ENCODE measurements around the gene TOR1AIP1. TPM values are rescaled to one million over a fixed set of nuclear protein-coding genes. Genes with fewer than 3 reads are reported as not detected.
A peak's percentile ranks its signal among the peaks of the same experiment; 100 is the strongest.

Gene TOR1AIP1
- total and polyA plus RNA-seq, 3 donors from 2014 or later, result 62.7 to 72.3 (median 63.7) TPM

DNA sequence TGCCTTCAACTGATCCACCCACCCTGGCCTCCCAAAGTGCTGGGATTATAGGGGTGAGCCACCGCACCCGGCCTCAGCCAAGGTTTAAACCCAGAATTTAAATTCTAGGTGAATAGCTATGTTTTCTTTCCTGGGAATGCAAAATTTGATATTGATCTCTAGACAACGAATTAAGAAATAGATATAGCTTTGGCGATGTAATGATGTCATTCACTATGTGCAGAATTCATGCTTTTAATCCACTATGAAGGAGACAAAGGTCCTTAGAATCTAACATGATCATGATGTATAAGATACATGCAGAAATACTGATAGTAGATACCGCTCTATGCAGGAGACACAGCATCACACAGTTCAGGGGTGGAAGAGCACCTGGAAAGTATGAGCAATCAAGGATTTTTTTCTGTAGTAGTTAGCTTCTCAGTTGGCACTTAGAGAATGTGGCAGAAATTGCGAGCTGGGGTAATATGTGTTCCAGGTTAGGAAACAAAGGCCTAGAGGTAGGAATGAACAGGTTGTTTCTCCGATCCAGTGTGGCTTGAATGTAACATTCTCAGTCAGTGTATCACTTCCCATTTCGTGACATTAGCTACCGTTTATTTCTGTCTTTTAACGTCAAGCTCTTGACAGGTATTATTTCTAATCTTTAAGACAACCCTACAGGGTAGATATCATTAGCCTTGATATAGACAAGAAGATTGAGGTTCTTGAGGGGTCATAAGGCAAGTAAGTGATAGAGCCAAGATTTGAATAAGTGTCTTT, 69.5 kb downstream of the TOR1AIP1 start:
- Histone ChIP-seq H3K27ac (no peak overlapping the region), H3K4me3 (no peak overlapping the region), H3K27me3 (no peaks in the 10 kb centered on the region), H3K4me1 (peaks cover 10% of the 10 kb centered on the region), H3K36me3 (ENCODE audit: low read depth, missing control alignments) (no peaks in the 10 kb centered on the region), H3K9me3 (no peaks in the 10 kb centered on the region)
- 89 to 91% methylated on average over 10 of the region's 10 CpGs for WGBS, 2 donors
- intact Hi-C loops (cut with DNase I; ENCODE audit: low total_unique reads), result loop anchor here (10.0 kb wide), 1 partner anchor 67 kb away; the partner anchor contains the start of gene TOR1AIP1
- no peak for DNase-seq
- no peak for TF ChIP-seq POLR2A (IDR thresholded peaks at IDR 0.05)
- TF ChIP-seq, protein P1, sequence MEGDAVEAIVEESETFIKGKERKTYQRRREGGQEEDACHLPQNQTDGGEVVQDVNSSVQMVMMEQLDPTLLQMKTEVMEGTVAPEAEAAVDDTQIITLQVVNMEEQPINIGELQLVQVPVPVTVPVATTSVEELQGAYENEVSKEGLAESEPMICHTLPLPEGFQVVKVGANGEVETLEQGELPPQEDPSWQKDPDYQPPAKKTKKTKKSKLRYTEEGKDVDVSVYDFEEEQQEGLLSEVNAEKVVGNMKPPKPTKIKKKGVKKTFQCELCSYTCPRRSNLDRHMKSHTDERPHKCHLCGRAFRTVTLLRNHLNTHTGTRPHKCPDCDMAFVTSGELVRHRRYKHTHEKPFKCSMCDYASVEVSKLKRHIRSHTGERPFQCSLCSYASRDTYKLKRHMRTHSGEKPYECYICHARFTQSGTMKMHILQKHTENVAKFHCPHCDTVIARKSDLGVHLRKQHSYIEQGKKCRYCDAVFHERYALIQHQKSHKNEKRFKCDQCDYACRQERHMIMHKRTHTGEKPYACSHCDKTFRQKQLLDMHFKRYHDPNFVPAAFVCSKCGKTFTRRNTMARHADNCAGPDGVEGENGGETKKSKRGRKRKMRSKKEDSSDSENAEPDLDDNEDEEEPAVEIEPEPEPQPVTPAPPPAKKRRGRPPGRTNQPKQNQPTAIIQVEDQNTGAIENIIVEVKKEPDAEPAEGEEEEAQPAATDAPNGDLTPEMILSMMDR (IDR thresholded peaks at IDR 0.05), result no peak

DNA sequence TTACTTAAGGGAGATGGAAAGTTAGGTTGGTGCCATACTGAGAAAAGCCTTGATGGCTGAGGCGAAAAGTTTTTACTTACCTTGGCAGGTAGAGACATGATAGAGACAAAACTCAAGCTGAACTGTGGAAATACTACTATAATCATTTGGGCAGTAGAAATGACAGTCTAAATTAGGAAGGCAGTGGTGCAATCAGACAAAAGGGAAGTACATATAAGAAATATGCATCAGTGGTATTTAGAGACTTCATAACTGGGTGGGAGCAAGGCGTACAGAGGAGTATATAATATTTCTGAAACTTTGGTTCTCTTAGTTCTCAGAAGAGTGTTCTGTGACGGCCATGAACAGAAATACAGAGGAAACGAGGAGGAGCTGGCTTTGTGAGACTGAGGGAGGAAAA, 70.1 kb downstream of the TOR1AIP1 start:
- H3K4me3 ChIP-seq, result no peak overlapping the region
- H3K4me1 ChIP-seq, result peaks cover 14% of the 10 kb centered on the region
- H3K9me3 ChIP-seq, result no peaks in the 10 kb centered on the region
- no peaks in the 10 kb centered on the region for H3K36me3 ChIP-seq (ENCODE audit: low read depth, missing control alignments)
- intact Hi-C loops (cut with DNase I; ENCODE audit: low total_unique reads), result loop anchor here (10.0 kb wide), 1 partner anchor 67 kb away; the partner anchor contains the start of gene TOR1AIP1
- no peak overlapping the region for H3K27ac ChIP-seq
- TF ChIP-seq POLR2A (IDR thresholded peaks at IDR 0.05), result no peak
- TF ChIP-seq, protein P1 (IDR thresholded peaks at IDR 0.05), result no peak
- DNase-seq, result no peak
- H3K27me3 ChIP-seq, result no peaks in the 10 kb centered on the region
- 72 to 73% methylated on average over 4 of the region's 4 CpGs for WGBS, 2 donors

DNA sequence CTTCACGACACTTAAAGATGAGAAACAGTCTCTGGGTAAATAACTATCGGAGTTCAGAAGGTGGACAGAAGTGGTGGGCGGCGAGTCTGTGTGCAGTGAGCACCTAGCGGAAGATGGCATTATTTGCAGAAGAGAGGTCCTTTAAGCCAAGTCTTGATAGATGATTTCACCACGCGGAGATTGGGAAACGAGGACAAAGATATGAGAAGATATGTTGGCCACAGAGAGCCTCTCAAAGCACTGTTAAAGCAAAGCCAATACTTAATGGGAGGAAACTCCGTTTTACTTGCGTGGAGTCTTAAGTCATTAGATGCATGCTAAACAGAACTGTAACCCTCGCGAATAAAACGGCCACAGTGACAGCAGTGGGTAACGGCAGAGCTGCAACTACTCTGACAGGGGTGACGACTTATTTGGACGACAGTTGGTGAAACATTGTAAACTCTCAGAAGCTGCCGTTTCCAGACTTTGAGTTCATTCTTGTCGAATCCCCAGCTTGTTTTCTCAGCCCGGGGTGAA, 71.9 kb downstream of the TOR1AIP1 start:
- H3K9me3 ChIP-seq, result no peaks in the 10 kb centered on the region
- DNase-seq, result peak; percentile 40
- H3K27me3 ChIP-seq, result no peaks in the 10 kb centered on the region
- H3K4me1 ChIP-seq, result peaks cover 14% of the 10 kb centered on the region
- TF ChIP-seq, protein P1 (IDR thresholded peaks at IDR 0.05), result peak in 1 of 3 experiments; percentile 10
- no peak for TF ChIP-seq POLR2A (IDR thresholded peaks at IDR 0.05)
- peak overlapping the region; percentile 88 to 97 for H3K4me3 ChIP-seq
- no peaks in the 10 kb centered on the region for H3K36me3 ChIP-seq (ENCODE audit: low read depth, missing control alignments)
- WGBS, 2 donors, result 0 to 1% methylated on average over 19 of the region's 19 CpGs
- H3K27ac ChIP-seq, result peak overlapping the region; percentile 92 to 96
- intact Hi-C loops (cut with DNase I; ENCODE audit: low total_unique reads), result loop anchor here (10.0 kb wide), 1 partner anchor 69 kb away; the partner anchor contains the start of gene TOR1AIP1

DNA sequence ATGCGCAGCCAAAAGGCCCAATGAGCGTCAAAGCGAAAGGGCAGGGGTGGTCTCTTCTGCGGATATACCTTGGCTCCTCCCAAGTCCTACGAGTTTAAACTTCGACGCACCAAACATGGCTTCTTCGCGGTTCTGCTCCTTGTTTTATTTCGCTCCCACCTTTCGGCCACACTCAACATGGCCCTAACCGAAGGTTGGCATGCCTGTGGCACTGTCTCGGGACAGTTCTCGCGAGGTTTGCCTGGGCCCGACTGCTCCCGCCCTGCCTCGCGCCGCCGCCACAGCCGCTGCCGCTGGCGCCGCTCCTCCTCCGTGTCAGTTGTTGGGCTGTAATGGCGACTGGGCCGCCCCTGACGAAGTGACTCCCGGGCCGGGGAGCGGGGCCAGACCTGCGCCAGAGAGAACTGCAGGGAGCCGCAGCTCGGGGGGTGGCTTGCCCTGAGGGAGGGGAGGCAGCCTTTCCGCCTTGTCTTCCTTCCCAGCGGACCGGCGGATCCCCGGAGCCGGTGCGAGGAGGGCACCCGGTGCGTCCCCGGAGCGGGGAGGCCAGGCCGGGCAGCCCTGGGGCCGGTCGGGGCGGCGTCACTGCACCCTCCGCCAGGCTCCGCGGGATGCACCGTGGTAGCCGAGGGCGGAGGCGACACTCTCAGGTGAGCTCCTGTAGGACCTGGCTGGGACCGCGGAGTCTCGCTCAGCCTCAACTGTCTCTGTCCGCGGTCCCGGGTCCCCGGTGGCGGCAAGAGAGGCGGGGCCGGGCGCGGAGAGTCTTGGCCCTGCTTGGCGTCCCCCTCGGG, 72.6 kb downstream of the TOR1AIP1 start, which contains the start of gene CEP350:
CEP350 (plus strand) TSS at position 318 of the 794 bp plus-strand sequence. CDS start 31,372 bp downstream, outside the sequence.
- peak; percentile 98 for DNase-seq
- Histone ChIP-seq H3K27me3 (no peaks in the 10 kb centered on the region), H3K4me1 (peaks cover 14% of the 10 kb centered on the region), H3K4me3 (peak within 1 kb of the TSS; percentile 88 to 97), H3K9me3 (no peaks in the 10 kb centered on the region), H3K27ac (peak within 1 kb of the TSS; percentile 92 to 96), H3K36me3 (ENCODE audit: low read depth, missing control alignments) (no peaks in the 10 kb centered on the region)
- WGBS, 2 donors, result 0 to 1% methylated on average over 13 to 71 of the region's 72 CpGs
- intact Hi-C loops (cut with DNase I; ENCODE audit: low total_unique reads), result loop anchor here (10.0 kb wide), 1 partner anchor 70 kb away; the partner anchor contains the start of gene TOR1AIP1
- TF ChIP-seq POLR2A (IDR thresholded peaks at IDR 0.05), result peak; percentile 40
- TF ChIP-seq, protein P1 (IDR thresholded peaks at IDR 0.05), result no peak

Data from testis (tissue), 3 donors.